ENCODE data around the gene IMP3.

IMP3 gene

DNA sequence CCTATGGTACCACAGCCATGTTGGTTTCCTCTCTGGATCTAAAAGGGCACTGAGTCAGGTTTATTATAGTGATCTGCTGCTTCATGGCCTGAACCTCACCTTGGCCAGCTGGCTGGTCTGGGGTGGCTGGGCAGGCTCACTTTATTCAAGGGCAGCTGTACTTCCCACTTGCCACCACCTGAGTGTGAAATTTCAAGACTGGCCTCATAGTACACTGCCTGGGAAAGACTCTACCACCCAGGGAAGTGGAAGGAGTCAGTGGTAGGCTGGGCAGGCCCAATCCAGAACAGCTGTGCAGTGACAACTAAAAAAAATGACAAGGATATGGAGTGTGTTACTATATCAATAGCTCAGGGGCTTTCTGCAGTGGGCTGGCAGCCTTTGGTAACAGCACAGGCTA, 23.3 kb downstream of the IMP3 start:
- DNase-seq, result no peak

DNA sequence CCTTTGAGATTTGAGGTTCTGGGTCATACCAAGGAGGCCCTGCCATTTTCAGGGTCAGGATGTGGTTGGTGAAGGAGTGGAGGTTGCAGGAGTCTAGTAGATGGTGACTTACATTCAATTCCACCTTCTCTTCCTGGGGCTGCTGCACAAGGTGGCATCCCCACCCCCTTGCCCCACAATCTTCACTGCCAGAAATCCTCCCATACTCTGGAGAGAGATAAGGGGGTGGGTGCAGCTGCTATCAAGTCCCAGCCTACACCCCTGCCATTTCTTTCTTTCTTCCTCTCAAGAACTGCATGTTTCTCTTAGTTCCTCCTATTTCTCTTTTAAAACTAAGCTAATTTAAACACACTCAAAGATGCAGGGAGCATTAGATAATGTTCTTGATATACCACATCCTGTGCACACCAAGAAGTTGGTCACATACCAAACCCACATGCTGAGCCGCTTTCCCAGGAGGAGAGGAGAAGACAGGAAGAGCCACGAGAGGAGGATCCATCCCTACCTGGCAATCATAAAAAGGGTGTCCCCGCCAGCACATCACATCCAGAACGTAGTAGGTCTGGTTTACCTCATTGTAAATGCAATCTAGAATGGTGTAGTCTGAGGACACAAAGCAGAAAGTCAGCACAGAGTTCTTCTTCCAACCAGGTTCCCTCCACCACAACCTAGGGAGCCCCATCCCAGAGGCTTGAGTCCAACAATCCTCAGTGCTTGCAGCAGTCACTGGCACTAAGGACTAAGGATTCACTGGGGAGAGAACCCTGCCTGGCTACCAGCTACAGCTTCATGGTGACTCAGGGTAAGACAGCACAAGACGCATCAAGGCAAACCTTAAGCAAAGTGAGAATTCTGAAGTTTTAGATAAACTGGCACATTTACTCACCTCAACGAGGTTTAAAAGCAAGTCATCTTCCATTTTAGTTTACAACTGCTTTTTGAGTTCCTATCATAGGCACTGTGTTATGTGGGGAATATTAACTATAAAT, 33.0 kb downstream of the IMP3 start:
- DNase-seq, result peak; percentile 95

DNA sequence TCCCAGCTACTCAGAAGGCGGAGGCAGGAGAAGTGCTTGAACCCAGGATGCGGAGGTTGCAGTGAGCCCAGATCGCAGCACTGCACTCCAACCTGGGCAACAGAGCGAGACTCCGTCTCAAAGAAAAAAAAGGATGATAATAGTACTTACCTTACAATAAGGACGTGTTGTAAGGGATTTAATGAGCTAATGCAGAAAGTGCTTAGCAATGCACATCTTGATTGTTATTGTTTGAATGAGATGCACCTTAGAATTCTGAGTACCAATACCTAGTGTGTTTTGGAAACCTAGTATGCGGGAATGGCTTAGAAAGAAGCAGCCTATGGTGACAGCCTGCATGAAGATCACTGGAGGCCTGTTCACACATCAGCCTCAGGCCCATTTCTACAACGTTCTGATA, 34.0 kb downstream of the IMP3 start:
- DNase-seq, result no peak

DNA sequence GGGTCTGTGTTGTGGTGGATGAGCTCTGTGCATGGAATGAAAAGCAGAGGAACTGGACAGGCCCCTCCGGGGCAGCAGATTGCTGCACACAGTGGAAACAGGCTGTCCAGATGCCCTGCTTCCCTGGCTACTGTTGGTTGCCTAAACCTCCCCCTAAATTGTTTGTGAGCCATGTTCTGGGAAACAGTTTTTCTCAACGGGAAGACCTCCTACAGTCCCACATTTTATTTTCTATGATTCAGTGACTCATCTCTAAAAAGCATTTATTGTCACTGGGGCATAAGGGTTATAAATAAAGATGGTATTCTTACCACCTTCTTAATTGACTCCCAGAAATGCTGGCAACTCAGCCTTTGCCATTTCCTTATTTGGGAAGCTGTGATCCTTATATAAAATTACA, 40.6 kb downstream of the IMP3 start:
- DNase-seq, result no peak

DNA sequence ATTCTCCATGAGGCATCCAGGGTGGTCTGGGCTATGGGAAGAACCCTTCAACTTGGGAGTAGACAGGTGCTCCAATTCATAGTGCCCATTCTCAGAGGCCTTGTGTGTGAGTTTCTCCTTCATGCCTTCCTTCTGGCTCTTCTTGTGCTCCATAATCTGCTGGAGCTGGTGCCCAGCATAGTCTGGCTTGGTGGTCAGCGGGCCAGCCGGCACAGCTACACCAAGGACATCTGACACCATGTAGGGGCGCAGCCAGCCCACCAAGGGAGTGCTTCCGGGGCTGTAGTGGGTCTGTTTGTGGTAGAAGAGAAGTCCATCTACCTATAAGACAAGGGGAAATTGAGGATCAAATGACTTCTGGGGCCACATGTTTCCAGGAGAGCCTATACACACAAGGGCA, 41.7 kb downstream of the IMP3 start:
- DNase-seq, result no peak

DNA sequence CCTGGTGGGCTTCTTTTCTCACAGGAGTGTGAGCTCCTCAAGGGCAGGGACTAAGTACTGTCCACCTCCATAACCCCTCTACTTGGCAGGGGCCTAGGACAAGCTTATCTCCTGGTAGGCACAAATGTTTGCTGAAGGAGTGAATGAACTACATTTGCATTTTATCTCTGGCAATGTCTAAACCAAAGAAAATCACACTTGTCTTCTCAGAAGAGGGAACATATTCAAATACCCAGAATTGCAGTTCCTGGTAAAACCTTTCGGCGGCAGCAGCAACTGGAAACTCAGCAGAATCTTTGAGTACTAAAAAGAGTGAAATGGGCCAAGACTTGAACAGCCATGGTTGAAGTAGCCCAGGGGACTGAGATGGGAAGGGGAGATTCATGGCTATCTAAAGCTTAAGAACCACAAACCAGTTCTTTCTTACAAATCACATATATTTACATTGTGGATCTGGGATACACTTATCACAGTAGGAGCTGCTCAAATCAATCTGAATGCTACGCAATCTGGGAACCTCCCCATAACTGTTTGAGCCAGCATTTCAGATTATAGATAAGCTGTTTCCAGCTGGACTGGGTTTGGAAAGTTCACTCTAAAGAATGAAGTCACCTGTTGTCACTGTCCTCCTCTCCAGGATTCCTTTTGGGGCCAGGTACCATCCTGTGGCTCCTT, 42.2 kb downstream of the IMP3 start:
- peak; percentile 84 for DNase-seq

DNA sequence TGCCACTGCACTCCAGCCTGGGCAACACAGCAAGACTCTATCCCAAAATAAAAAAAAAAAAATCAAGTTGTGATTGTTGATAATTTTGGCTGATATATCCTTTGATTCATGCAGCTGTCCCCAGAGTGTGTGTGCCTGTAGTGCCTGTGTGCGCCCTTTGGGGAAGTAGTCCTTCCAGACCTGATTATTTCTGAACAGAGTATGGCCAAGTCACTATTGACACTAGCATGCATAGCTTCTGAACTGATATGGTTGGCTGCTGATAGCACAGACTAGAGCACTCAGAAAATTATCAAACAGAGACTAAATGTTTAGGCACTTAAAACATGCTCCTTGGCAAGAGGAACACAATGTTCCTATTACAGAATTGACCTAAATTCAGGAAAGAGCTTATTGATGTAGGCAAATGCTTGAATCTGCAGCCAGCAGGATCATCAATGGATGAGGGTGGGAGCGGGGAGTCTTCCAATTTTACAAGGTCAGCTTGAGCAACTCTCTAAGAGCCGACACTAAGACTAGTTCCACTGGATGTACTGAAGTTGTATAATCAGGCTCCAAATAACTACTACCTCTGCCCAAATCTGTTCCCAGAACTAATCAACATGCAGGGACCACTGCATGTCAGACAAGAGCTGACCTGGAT, 43.2 kb downstream of the IMP3 start:
- no peak for DNase-seq

DNA sequence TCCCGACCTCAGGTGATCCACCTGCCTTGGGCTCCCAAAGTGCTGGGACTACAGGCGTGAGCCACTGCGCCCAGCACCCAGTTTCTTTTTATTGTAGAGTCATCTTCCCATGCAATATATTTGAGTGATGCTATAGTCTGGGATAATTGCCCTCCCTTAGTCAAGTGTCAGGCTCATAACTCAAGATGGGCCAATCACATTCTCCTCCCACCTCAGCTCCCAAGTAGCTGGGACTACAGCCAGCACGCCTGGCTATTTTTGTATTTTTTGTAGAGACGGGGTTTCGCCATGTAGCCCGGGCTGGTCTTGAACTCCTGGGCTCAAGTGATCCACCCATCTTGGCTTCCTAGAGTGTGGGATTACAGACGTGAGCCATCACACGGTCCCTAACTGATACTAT, 45.7 kb downstream of the IMP3 start:
- DNase-seq, result no peak

DNA sequence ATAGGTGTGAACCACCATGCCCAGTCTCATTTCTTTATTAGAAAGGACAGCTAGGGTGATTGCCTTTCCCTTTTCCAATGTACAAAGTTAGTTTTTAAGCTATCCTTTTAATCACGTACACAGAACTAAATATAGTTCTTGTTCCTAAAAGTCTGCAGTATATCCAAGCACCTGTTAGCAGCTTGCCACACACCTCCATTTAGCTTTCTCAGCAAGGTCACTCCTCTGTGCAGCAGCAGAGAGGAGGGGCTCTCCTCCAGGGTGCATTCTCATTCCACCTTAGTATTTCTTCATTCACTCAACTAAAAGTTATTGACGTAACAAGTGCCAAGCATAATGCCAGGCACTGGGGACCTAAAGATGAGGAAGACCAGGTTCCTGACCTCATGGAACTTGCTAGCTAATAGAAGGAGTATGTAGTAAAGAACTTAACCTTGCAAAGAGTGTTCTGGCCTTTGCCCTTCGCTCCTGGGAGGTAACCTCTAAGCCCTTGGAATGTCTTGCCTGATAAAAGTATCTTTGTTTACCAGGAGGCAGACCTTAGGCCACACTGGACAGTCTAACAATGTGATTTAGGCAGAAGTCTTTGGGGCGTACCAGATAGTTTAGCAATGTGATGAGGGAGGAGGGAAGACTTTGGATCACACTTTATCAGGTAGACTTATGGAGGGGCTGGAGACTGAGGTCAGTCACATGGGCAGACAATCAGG, 48.2 kb downstream of the IMP3 start:
- no peak for DNase-seq

DNA sequence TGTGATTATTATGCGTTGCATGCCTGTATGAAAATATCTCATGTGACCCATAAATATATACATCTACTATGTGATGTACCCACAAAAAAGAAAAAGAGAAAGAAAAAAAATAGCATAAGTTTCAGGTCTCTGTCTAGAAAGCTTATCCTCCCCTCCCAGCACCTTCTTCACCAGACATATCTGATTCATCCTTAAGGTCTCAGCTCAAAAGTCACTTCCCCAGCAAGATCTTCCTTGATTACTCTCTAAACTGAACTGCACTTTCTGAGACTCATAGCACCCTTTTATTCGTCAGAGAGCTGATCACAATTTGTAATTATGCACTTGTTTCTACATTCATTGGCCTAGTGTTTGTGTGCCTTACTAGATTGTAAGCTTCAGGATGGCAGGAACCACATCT, 49.8 kb downstream of the IMP3 start:
- peak; percentile 58 for DNase-seq

All from hematopoietic multipotent progenitor cell treated with erythropoietin and hydrocortisone succinate and interleukin-3 and kit ligand, for 6 days (in vitro differentiated cells).